Karpas-422 (cell line): ENCODE measurements around the gene CNGA4. TPM values are rescaled to one million over a fixed set of nuclear protein-coding genes. Genes with fewer than 3 reads are reported as not detected.

Experiments used
- DNase-seq: peaks from one replicate; pipeline ENCODE4 v3.0.0-alpha.2; 2015
- H2AFZ ChIP-seq: fragments of 200-600 bp; sonication (generic); 2 replicates; pipeline ENCODE4 v1.6.1; 2014; ENCODE audit warnings: antibody characterized with exemption, low read length, mixed read lengths
- H3K27ac ChIP-seq: fragments of 200-600 bp; sonication (generic); 2 replicates; pipeline ENCODE4 v1.5.1; 2014; ENCODE audit warnings: mild to moderate bottlenecking, low read length, moderate library complexity
- H3K27me3 ChIP-seq: fragments of 200-600 bp; sonication (generic); 2 replicates; pipeline ENCODE4 v1.6.1; 2014; ENCODE audit warnings: low read length, mixed read lengths
- H3K36me3 ChIP-seq: fragments of 200-600 bp; sonication (generic); 2 replicates; pipeline ENCODE4 v1.6.1; 2014; ENCODE audit warnings: low read length, mixed read lengths; ENCODE audit not compliant: insufficient read depth
- H3K4me1 ChIP-seq: fragments of 200-600 bp; sonication (generic); 2 replicates; pipeline ENCODE4 v1.6.1; 2014; ENCODE audit warnings: mild to moderate bottlenecking, low read length, mixed read lengths
- H3K4me2 ChIP-seq: fragments of 200-600 bp; sonication (generic); 2 replicates; pipeline ENCODE4 v1.6.1; 2014; ENCODE audit warnings: low read length, low read depth, mild to moderate bottlenecking; ENCODE audit not compliant: poor library complexity, severe bottlenecking
- H3K4me3 ChIP-seq: fragments of 200-600 bp; sonication (generic); 2 replicates; pipeline ENCODE4 v1.5.1; 2014; ENCODE audit warnings: mild to moderate bottlenecking, antibody characterized with exemption, low read length, mixed read lengths
- H3K79me2 ChIP-seq: fragments of 200-600 bp; sonication (generic); 2 replicates; pipeline ENCODE4 v1.6.1; 2014; ENCODE audit warnings: mild to moderate bottlenecking, low read length, mixed read lengths
- H3K9ac ChIP-seq: fragments of 200-600 bp; sonication (generic); 2 replicates; pipeline ENCODE4 v1.6.0; 2014; ENCODE audit warnings: low read length
- H3K9me2 ChIP-seq: fragments of 200-600 bp; sonication (generic), shearing (Covaris generic); replicated peaks from 2 replicates; pipeline ENCODE4 v1.6.0; 2014; ENCODE audit warnings: mild to moderate bottlenecking, low read length, moderate library complexity; ENCODE audit not compliant: insufficient read depth
- H3K9me3 ChIP-seq: fragments of 300-700, 200-600 bp; sonication (generic); 2 replicates; pipeline ENCODE4 v1.6.1; 2014; ENCODE audit warnings: low read length, mixed read lengths
- H4K20me1 ChIP-seq: fragments of 200-600 bp; sonication (generic); 2 replicates; pipeline ENCODE4 v1.6.1; 2014; ENCODE audit warnings: mild to moderate bottlenecking, antibody characterized with exemption, low read length, low read depth; ENCODE audit not compliant: insufficient read depth
- total RNA-seq: library from RNA; depleted of rRNA; stranded (reverse); fragments of >200 nt; shearing (Covaris generic); gene quantifications from 2 replicates; pipeline ENCODE4 v1.2.3, GENCODE V29; 2014; ENCODE audit warnings: low replicate concordance

Gene CNGA4
- total RNA-seq, 1 experiment from 2014 or later: 2.0 TPM

- Histone ChIP-seq H3K36me3 (no peaks in the 10 kb centered on the region), H3K9me3 (no peaks in the 10 kb centered on the region), H3K27ac (peak overlapping the region; percentile 5; the same call in 1 of the 2 replicates), H2AFZ (no peak overlapping the region), H3K9me2 (no peaks in the 10 kb centered on the region), H3K9ac (0 out of 2 replicates have a peak overlapping the region, but pooled peaks have one; percentile 4), H3K4me1 (peaks cover 47% of the 10 kb centered on the region), H3K79me2 (peaks cover 94% of the 10 kb centered on the region), H4K20me1 (no peaks in the 10 kb centered on the region), H3K4me2 (peak overlapping the region; percentile 41), H3K27me3 (no peaks in the 10 kb centered on the region), H3K4me3 (no peak overlapping the region)
- peak; percentile 62 for DNase-seq
These were observed 9.0 kb upstream of the CNGA4 start for GRCh38 chr11:6229911-6230310.

GRCh38 chr11:6232899-6233298 lies 6.0 kb upstream of the CNGA4 start:
- Histone ChIP-seq H3K9me2 (no peaks in the 10 kb centered on the region), H3K9ac (no peak overlapping the region), H3K9me3 (no peaks in the 10 kb centered on the region), H4K20me1 (no peaks in the 10 kb centered on the region), H3K79me2 (peaks cover 64% of the 10 kb centered on the region), H3K4me2 (peak overlapping the region; percentile 90), H3K4me1 (peaks cover 47% of the 10 kb centered on the region), H3K4me3 (peak overlapping the region; percentile 87), H3K27ac (no peak overlapping the region), H3K36me3 (no peaks in the 10 kb centered on the region), H3K27me3 (no peaks in the 10 kb centered on the region), H2AFZ (no peak overlapping the region)
- DNase-seq: no peak

- H3K9ac ChIP-seq: peak overlapping the region; percentile 90
- DNase-seq: no peak
- H3K79me2 ChIP-seq: peaks cover 54% of the 10 kb centered on the region
- no peaks in the 10 kb centered on the region for H3K27me3 ChIP-seq
- peak overlapping the region; percentile 54; the same call in 1 of the 2 replicates for H2AFZ ChIP-seq
- H3K4me1 ChIP-seq: peaks cover 56% of the 10 kb centered on the region
- no peaks in the 10 kb centered on the region for H3K36me3 ChIP-seq
- no peaks in the 10 kb centered on the region for H4K20me1 ChIP-seq
- no peak overlapping the region for H3K27ac ChIP-seq
- H3K9me3 ChIP-seq: no peaks in the 10 kb centered on the region
- no peaks in the 10 kb centered on the region for H3K9me2 ChIP-seq
- H3K4me2 ChIP-seq: peak overlapping the region; percentile 90
- peak overlapping the region; percentile 87 for H3K4me3 ChIP-seq
These were observed 4.9 kb upstream of the CNGA4 start for GRCh38 chr11:6233984-6234386.

- Histone ChIP-seq H3K9me3 (no peaks in the 10 kb centered on the region), H3K4me1 (peaks cover 59% of the 10 kb centered on the region), H3K79me2 (peaks cover 48% of the 10 kb centered on the region), H3K4me3 (peak within 1 kb of the TSS; percentile 87), H3K9me2 (no peaks in the 10 kb centered on the region), H3K9ac (peak within 1 kb of the TSS; percentile 90), H3K4me2 (peak within 1 kb of the TSS; percentile 96), H3K36me3 (no peaks in the 10 kb centered on the region), H2AFZ (peak within 1 kb of the TSS; percentile 82), H3K27me3 (no peaks in the 10 kb centered on the region), H4K20me1 (no peaks in the 10 kb centered on the region), H3K27ac (peak within 1 kb of the TSS; percentile 73)
- peak; percentile 100 for DNase-seq
These were observed 4.3 kb upstream of the CNGA4 start, which contains the start of gene FHIP1B for GRCh38 chr11:6234387-6235107. TSS of gene FHIP1B (minus strand) at chr11:6234636. CDS start at chr11:6224516, 10,120 bp downstream.

- Histone ChIP-seq H2AFZ (no peak overlapping the region), H3K27me3 (no peaks in the 10 kb centered on the region), H3K4me2 (no peak overlapping the region), H4K20me1 (no peaks in the 10 kb centered on the region), H3K9me2 (no peaks in the 10 kb centered on the region), H3K27ac (no peak overlapping the region), H3K9ac (no peak overlapping the region), H3K9me3 (no peaks in the 10 kb centered on the region), H3K79me2 (peaks cover 21% of the 10 kb centered on the region), H3K4me1 (peaks cover 43% of the 10 kb centered on the region), H3K36me3 (no peaks in the 10 kb centered on the region), H3K4me3 (no peak overlapping the region)
- no peak for DNase-seq
These were observed 1.6 kb upstream of the CNGA4 start for GRCh38 chr11:6237266-6237665.

DNA sequence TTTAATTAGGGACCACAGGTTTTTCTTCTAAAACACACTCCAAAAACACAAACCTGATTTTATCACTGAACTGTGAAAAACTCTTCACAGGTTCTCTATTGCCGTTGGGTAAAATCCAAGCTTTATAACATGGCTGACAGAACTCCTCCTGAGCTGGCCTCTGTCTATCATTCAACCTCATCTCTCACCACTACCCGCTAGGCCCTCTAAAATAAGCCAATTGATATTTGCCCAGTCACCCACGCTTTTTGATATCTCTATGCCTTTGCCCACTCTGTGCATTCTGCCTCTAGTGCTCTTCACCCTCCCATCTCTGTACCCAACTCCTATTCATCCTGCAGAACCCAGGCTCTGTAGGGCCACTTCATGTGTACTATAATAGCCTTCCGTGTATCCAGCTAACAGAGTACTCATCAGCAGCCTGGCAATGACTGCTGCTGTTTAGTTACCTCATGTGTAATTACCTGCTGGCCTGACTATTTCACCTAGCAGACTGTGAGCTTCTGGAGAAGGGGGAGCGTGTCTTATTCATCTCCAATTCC lies 1.1 kb upstream of the CNGA4 start:
- no peak overlapping the region for H3K9ac ChIP-seq
- no peak overlapping the region for H3K4me2 ChIP-seq
- no peaks in the 10 kb centered on the region for H3K27me3 ChIP-seq
- H2AFZ ChIP-seq: no peak overlapping the region
- no peak overlapping the region for H3K4me3 ChIP-seq
- no peaks in the 10 kb centered on the region for H3K36me3 ChIP-seq
- H3K27ac ChIP-seq: no peak overlapping the region
- H3K4me1 ChIP-seq: peaks cover 40% of the 10 kb centered on the region
- no peak for DNase-seq
- H3K9me2 ChIP-seq: no peaks in the 10 kb centered on the region
- H3K9me3 ChIP-seq: no peaks in the 10 kb centered on the region
- H3K79me2 ChIP-seq: peaks cover 16% of the 10 kb centered on the region
- no peaks in the 10 kb centered on the region for H4K20me1 ChIP-seq

- H3K27ac ChIP-seq: no peak overlapping the region
These were observed 1.2 kb downstream of the CNGA4 start for GRCh38 chr11:6240139-6240538.

GRCh38 chr11:6240781-6241180 lies 1.9 kb downstream of the CNGA4 start:
- H2AFZ ChIP-seq: no peak overlapping the region
- no peaks in the 10 kb centered on the region for H3K9me3 ChIP-seq
- no peak for DNase-seq
- H3K27ac ChIP-seq: no peak overlapping the region
- no peaks in the 10 kb centered on the region for H3K36me3 ChIP-seq
- no peak overlapping the region for H3K4me2 ChIP-seq
- no peaks in the 10 kb centered on the region for H4K20me1 ChIP-seq
- H3K79me2 ChIP-seq: no peaks in the 10 kb centered on the region
- H3K4me1 ChIP-seq: peaks cover 23% of the 10 kb centered on the region
- no peaks in the 10 kb centered on the region for H3K9me2 ChIP-seq
- H3K9ac ChIP-seq: no peak overlapping the region
- H3K4me3 ChIP-seq: no peak overlapping the region
- no peaks in the 10 kb centered on the region for H3K27me3 ChIP-seq

More at GRCh38 chr11:6240139-6240538, 1.2 kb downstream of the CNGA4 start:
- Histone ChIP-seq H3K36me3 (no peaks in the 10 kb centered on the region), H3K9me2 (no peaks in the 10 kb centered on the region), H3K9me3 (no peaks in the 10 kb centered on the region), H3K4me3 (no peak overlapping the region), H3K4me2 (no peak overlapping the region), H3K9ac (no peak overlapping the region), H3K27me3 (no peaks in the 10 kb centered on the region), H3K4me1 (peaks cover 29% of the 10 kb centered on the region), H3K79me2 (no peaks in the 10 kb centered on the region), H4K20me1 (no peaks in the 10 kb centered on the region), H2AFZ (no peak overlapping the region)
- no peak for DNase-seq
